Measurements from ENCODE around the gene KCNMB1. TPM values are rescaled to one million over a fixed set of nuclear protein-coding genes. Genes with fewer than 3 reads are reported as not detected.

KCNMB1 gene
- total RNA-seq, 1 experiment from 2014 or later = 0.24 TPM

DNA sequence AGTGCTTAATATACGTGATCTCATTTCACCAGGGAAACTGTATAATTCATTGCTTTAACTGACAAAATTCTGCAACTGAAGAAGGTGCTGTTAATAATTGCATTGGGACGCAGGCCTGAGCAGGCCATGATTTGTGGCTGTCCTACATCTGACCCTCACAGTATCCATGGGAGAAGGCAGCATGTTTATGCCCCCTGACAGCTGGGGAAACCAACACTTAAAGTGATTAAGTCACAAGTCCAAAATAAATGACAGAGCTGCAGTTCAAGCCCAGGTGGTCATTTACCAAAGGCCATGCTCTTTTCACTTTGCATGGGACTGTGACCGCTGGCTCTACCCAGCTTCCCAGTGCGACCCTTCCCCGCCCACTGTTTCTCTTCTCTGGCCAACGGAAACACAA is 30.5 kb upstream of the KCNMB1 start:
- ATAC-seq (no peak), DNase-seq (ENCODE audit: low spot score) (no peak)
- TF ChIP-seq, protein P1, sequence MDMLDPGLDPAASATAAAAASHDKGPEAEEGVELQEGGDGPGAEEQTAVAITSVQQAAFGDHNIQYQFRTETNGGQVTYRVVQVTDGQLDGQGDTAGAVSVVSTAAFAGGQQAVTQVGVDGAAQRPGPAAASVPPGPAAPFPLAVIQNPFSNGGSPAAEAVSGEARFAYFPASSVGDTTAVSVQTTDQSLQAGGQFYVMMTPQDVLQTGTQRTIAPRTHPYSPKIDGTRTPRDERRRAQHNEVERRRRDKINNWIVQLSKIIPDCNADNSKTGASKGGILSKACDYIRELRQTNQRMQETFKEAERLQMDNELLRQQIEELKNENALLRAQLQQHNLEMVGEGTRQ (CRISPR knock-in tag; IDR thresholded peaks at IDR 0.05) = no peak
- no peak for TF ChIP-seq STAT6 (CRISPR knock-in tag; conservative IDR thresholded peaks at IDR 0.05; ENCODE audit: low read depth)
- TF ChIP-seq OVOL2 (CRISPR knock-in tag; IDR thresholded peaks at IDR 0.05; ENCODE audit: borderline replicate concordance) = no peak
- TF ChIP-seq ZNF317 (CRISPR knock-in tag; IDR thresholded peaks at IDR 0.05; ENCODE audit: borderline replicate concordance, low read depth) = no peak
- TF ChIP-seq CDX4 (CRISPR knock-in tag; IDR thresholded peaks at IDR 0.05; ENCODE audit: borderline replicate concordance) = no peak
- TF ChIP-seq EMX1 (CRISPR knock-in tag; IDR thresholded peaks at IDR 0.05) = no peak
- no peak for TF ChIP-seq ESRRA (CRISPR knock-in tag; IDR thresholded peaks at IDR 0.05; ENCODE audit: borderline replicate concordance)
- no peak for TF ChIP-seq CREM (CRISPR knock-in tag; IDR thresholded peaks at IDR 0.05)
- TF ChIP-seq, protein P2, sequence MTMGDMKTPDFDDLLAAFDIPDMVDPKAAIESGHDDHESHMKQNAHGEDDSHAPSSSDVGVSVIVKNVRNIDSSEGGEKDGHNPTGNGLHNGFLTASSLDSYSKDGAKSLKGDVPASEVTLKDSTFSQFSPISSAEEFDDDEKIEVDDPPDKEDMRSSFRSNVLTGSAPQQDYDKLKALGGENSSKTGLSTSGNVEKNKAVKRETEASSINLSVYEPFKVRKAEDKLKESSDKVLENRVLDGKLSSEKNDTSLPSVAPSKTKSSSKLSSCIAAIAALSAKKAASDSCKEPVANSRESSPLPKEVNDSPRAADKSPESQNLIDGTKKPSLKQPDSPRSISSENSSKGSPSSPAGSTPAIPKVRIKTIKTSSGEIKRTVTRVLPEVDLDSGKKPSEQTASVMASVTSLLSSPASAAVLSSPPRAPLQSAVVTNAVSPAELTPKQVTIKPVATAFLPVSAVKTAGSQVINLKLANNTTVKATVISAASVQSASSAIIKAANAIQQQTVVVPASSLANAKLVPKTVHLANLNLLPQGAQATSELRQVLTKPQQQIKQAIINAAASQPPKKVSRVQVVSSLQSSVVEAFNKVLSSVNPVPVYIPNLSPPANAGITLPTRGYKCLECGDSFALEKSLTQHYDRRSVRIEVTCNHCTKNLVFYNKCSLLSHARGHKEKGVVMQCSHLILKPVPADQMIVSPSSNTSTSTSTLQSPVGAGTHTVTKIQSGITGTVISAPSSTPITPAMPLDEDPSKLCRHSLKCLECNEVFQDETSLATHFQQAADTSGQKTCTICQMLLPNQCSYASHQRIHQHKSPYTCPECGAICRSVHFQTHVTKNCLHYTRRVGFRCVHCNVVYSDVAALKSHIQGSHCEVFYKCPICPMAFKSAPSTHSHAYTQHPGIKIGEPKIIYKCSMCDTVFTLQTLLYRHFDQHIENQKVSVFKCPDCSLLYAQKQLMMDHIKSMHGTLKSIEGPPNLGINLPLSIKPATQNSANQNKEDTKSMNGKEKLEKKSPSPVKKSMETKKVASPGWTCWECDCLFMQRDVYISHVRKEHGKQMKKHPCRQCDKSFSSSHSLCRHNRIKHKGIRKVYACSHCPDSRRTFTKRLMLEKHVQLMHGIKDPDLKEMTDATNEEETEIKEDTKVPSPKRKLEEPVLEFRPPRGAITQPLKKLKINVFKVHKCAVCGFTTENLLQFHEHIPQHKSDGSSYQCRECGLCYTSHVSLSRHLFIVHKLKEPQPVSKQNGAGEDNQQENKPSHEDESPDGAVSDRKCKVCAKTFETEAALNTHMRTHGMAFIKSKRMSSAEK (CRISPR knock-in tag; IDR thresholded peaks at IDR 0.05; ENCODE audit: borderline replicate concordance) = no peak
- TF ChIP-seq, protein P3, sequence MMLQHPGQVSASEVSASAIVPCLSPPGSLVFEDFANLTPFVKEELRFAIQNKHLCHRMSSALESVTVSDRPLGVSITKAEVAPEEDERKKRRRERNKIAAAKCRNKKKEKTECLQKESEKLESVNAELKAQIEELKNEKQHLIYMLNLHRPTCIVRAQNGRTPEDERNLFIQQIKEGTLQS (CRISPR knock-in tag; conservative IDR thresholded peaks at IDR 0.05) = no peak
- no peak for TF ChIP-seq MXD4 (CRISPR knock-in tag; IDR thresholded peaks at IDR 0.05; ENCODE audit: borderline replicate concordance)
- TF ChIP-seq CREB1 (CRISPR knock-in tag; IDR thresholded peaks at IDR 0.05) = no peak
- no peak for TF ChIP-seq ZNF138 (CRISPR knock-in tag; conservative IDR thresholded peaks at IDR 0.05)
- no peak for TF ChIP-seq SMAD3 (CRISPR knock-in tag; IDR thresholded peaks at IDR 0.05; ENCODE audit: borderline replicate concordance)
- TF ChIP-seq NR1H2 (CRISPR knock-in tag; IDR thresholded peaks at IDR 0.05) = no peak
- TF ChIP-seq ELF4 (CRISPR knock-in tag; IDR thresholded peaks at IDR 0.05; ENCODE audit: low read depth) = no peak
- Mint-ChIP-seq H3K36me3 (no peaks in the 10 kb centered on the region), H3K4me1 (peaks cover 21% of the 10 kb centered on the region), H3K27ac (no peak overlapping the region), H3K27me3 (ENCODE audit: low read depth) (no peaks in the 10 kb centered on the region), H3K4me3 (no peak overlapping the region), H3K9me3 (no peaks in the 10 kb centered on the region)
- ChIA-PET CTCF (interaction anchor here (1.8 to 5.3 kb wide), 3 partner anchors 11 to 193 kb away, joined by 6 to 56 read pairs (median 8); no protein-coding TSS in a partner anchor), POLR2A (interaction anchor here (0.8 kb wide), 1 partner anchor 9 kb away, joined by 3 read pairs; no protein-coding TSS in a partner anchor)

- Mint-ChIP-seq H3K27ac (no peak overlapping the region), H3K27me3 (ENCODE audit: low read depth) (no peaks in the 10 kb centered on the region), H3K9me3 (no peaks in the 10 kb centered on the region), H3K4me3 (no peak overlapping the region), H3K36me3 (no peaks in the 10 kb centered on the region), H3K4me1 (peaks cover 21% of the 10 kb centered on the region)
- TF ChIP-seq, protein P4, sequence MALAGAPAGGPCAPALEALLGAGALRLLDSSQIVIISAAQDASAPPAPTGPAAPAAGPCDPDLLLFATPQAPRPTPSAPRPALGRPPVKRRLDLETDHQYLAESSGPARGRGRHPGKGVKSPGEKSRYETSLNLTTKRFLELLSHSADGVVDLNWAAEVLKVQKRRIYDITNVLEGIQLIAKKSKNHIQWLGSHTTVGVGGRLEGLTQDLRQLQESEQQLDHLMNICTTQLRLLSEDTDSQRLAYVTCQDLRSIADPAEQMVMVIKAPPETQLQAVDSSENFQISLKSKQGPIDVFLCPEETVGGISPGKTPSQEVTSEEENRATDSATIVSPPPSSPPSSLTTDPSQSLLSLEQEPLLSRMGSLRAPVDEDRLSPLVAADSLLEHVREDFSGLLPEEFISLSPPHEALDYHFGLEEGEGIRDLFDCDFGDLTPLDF (CRISPR knock-in tag; IDR thresholded peaks at IDR 0.05) = no peak
- ChIA-PET POLR2A (no interaction called here), CTCF (interaction anchor here (1.8 to 5.3 kb wide), 3 partner anchors 11 to 192 kb away, joined by 6 to 56 read pairs (median 8); no protein-coding TSS in a partner anchor)
- no peak for DNase-seq (ENCODE audit: low spot score)
- ATAC-seq = no peak
Observed at GRCh38 chr5:170418736-170419135, 29.6 kb upstream of the KCNMB1 start.
